H9 (cell line): ENCODE results near the gene TSACC. TPM values are rescaled to one million over a fixed set of nuclear protein-coding genes. Genes with fewer than 3 reads are reported as not detected.

Experiments
- DNase-seq: peaks from one replicate; pipeline ENCODE4 v3.0.0-alpha.2; 2017
- H2AFZ ChIP-seq: one replicate; pipeline ENCODE4 v1.6.1; 2013; ENCODE audit warnings: mild to moderate bottlenecking, low read length, control low read depth, moderate library complexity
- H2AK5ac ChIP-seq: 2 replicates; pipeline ENCODE4 v1.6.1; 2013; ENCODE audit warnings: low read length, control low read depth, mixed read lengths; ENCODE audit not compliant: insufficient read length
- H2BK120ac ChIP-seq: one replicate; pipeline ENCODE4 v1.6.1; 2013; ENCODE audit warnings: low read depth, mild to moderate bottlenecking, low read length, control low read depth, inconsistent platforms; ENCODE audit not compliant: poor library complexity, severe bottlenecking
- H2BK12ac ChIP-seq: 2 replicates; pipeline ENCODE4 v1.6.1; 2013; ENCODE audit warnings: low read length, control low read depth, mixed read lengths, low read depth; ENCODE audit not compliant: insufficient read length
- H2BK15ac ChIP-seq: 2 replicates; pipeline ENCODE4 v1.6.1; 2013; ENCODE audit warnings: low read depth, low read length, control low read depth
- H2BK20ac ChIP-seq: one replicate; pipeline ENCODE4 v1.6.1; 2013; ENCODE audit warnings: low read depth, mild to moderate bottlenecking, low read length, control low read depth, inconsistent platforms; ENCODE audit not compliant: poor library complexity, severe bottlenecking
- H2BK5ac ChIP-seq: 2 replicates; pipeline ENCODE4 v1.6.1; 2013; ENCODE audit warnings: low read length, control low read depth, mixed read lengths; ENCODE audit not compliant: insufficient read length
- H3K14ac ChIP-seq: 2 replicates; pipeline ENCODE4 v1.6.1; 2013; ENCODE audit warnings: low read length, control low read depth; ENCODE audit not compliant: insufficient read depth
- H3K18ac ChIP-seq: 2 replicates; pipeline ENCODE4 v1.6.1; 2013; ENCODE audit warnings: low read depth, mild to moderate bottlenecking, mixed read lengths, low read length, control low read depth; ENCODE audit not compliant: insufficient read length
- H3K23ac ChIP-seq: 2 replicates; pipeline ENCODE4 v1.6.1; 2013; ENCODE audit warnings: low read length, control low read depth, mixed read lengths, low read depth; ENCODE audit not compliant: insufficient read length
- H3K23me2 ChIP-seq: 2 replicates; pipeline ENCODE4 v1.6.1; 2013; ENCODE audit warnings: low read depth, mild to moderate bottlenecking, mixed read lengths, low read length, control low read depth; ENCODE audit not compliant: insufficient read length, poor library complexity, severe bottlenecking
- H3K27ac ChIP-seq: 2 replicates; pipeline ENCODE4 v1.5.1; 2013; ENCODE audit warnings: low read length, control low read depth, mixed read lengths, low read depth; ENCODE audit not compliant: insufficient read length
- H3K27me3 ChIP-seq: 2 replicates; pipeline ENCODE4 v1.6.1; 2013; ENCODE audit warnings: low read length, control low read depth, inconsistent platforms; ENCODE audit not compliant: insufficient read depth
- H3K4ac ChIP-seq: 2 replicates; pipeline ENCODE4 v1.6.1; 2013; ENCODE audit warnings: low read depth, mild to moderate bottlenecking, control low read depth, inconsistent platforms, low read length, moderate library complexity
- H3K4me1 ChIP-seq: 2 replicates; pipeline ENCODE4 v1.6.1; 2013; ENCODE audit warnings: low read length, control low read depth, inconsistent platforms; ENCODE audit not compliant: insufficient read depth
- H3K4me2 ChIP-seq: 2 replicates; pipeline ENCODE4 v1.6.1; 2013; ENCODE audit warnings: low read length, control low read depth, mixed read lengths; ENCODE audit not compliant: insufficient read length, insufficient read depth
- H3K56ac ChIP-seq: 2 replicates; pipeline ENCODE4 v1.6.1; 2013; ENCODE audit warnings: low read depth, mild to moderate bottlenecking, mixed read lengths, low read length, control low read depth; ENCODE audit not compliant: insufficient read length
- H3K79me1 ChIP-seq: 2 replicates; pipeline ENCODE4 v1.6.1; 2013; ENCODE audit warnings: low read depth, mild to moderate bottlenecking, moderate library complexity, low read length, control low read depth, inconsistent platforms; ENCODE audit not compliant: insufficient read depth, poor library complexity, severe bottlenecking
- H3K79me2 ChIP-seq: 2 replicates; pipeline ENCODE4 v1.6.1; 2013; ENCODE audit warnings: low read length, control low read depth, inconsistent platforms; ENCODE audit not compliant: insufficient read depth
- H3K9ac ChIP-seq: 2 replicates; pipeline ENCODE4 v1.6.1; 2013; ENCODE audit warnings: low read length, control low read depth, mixed read lengths; ENCODE audit not compliant: insufficient read length; ENCODE audit errors: extremely low read depth
- H3K9me3 ChIP-seq: one replicate; pipeline ENCODE4 v1.6.1; 2013; ENCODE audit warnings: low read depth, low read length, inconsistent platforms; ENCODE audit not compliant: control insufficient read depth
- H3T11ph ChIP-seq: one replicate; pipeline ENCODE4 v1.6.1; 2013; ENCODE audit warnings: mild to moderate bottlenecking, low read length, control low read depth, inconsistent platforms
- H4K20me1 ChIP-seq: one replicate; pipeline ENCODE4 v1.6.1; 2013; ENCODE audit not compliant: control insufficient read depth, insufficient read length, insufficient read depth
- H4K5ac ChIP-seq: 2 replicates; pipeline ENCODE4 v1.6.1; 2013; ENCODE audit warnings: low read depth, mild to moderate bottlenecking, mixed read lengths, low read length, control low read depth; ENCODE audit not compliant: insufficient read length
- H4K8ac ChIP-seq: replicated peaks from 2 replicates; pipeline ENCODE4 v1.6.1; 2013; ENCODE audit warnings: low read length, control low read depth, mixed read lengths, low read depth; ENCODE audit not compliant: insufficient read length
- H4K91ac ChIP-seq: 2 replicates; pipeline ENCODE4 v1.6.1; 2013; ENCODE audit warnings: low read depth, mild to moderate bottlenecking, moderate library complexity, mixed read lengths, low read length, control low read depth; ENCODE audit not compliant: insufficient read length
- H3K27ac Mint-ChIP-seq, 3 experiments: 2 replicates in 2 of 3; 3 replicates in 1 of 3; pipeline ENCODE4 v1.8.0; 2020 to 2021; ENCODE audit warnings: mixed read lengths in 3 of 3, mild to moderate bottlenecking in 1 of 3, moderate library complexity in 1 of 3
- H3K27me3 Mint-ChIP-seq: 2 replicates; pipeline ENCODE4 v1.8.0; 2021; ENCODE audit warnings: low read depth, mild to moderate bottlenecking, moderate library complexity, mixed read lengths
- H3K36me3 Mint-ChIP-seq, 3 experiments: 2 replicates in 2 of 3; 3 replicates in 1 of 3; pipeline ENCODE4 v1.8.0; 2020 to 2021; ENCODE audit warnings: low read depth in 3 of 3, mixed read lengths in 3 of 3; ENCODE audit not compliant: insufficient read depth in 1 of 3
- H3K4me1 Mint-ChIP-seq, 2 experiments: 2 replicates each; pipeline ENCODE4 v1.8.0; 2020; ENCODE audit warnings: mixed read lengths in 2 of 2
- H3K4me3 Mint-ChIP-seq, 2 experiments: 2 replicates in 1 of 2; 3 replicates in 1 of 2; pipeline ENCODE4 v1.8.0; 2020 to 2021; ENCODE audit warnings: mild to moderate bottlenecking in 2 of 2, mixed read lengths in 2 of 2, moderate library complexity in 1 of 2
- H3K9me3 Mint-ChIP-seq, 2 experiments: 2 replicates in 1 of 2; 3 replicates in 1 of 2; pipeline ENCODE4 v1.8.0; 2020; ENCODE audit warnings: mild to moderate bottlenecking in 2 of 2, mixed read lengths in 2 of 2, moderate library complexity in 1 of 2
- CTCF ChIP-seq: fragments of 200-600 bp; sonication (generic); conservative IDR thresholded peaks from 3 replicates; pipeline ENCODE4 v1.8.0; 2021; ENCODE audit warnings: antibody characterized with exemption, mild to moderate bottlenecking
- WGBS: extraction: QIAGEN DNeasy Blood & Tissue Kit; methylation state at CpG from one replicate; pipeline ENCODE4 v1.1.7; 2013; ENCODE audit warnings: missing lambda C conversion rate, low lambda C conversion rate, mixed read lengths; ENCODE audit not compliant: insufficient read length; ENCODE audit errors: extremely low coverage; 5-methylcytosine and 5-hydroxymethylcytosine counted together
- total RNA-seq: library from RNA; stranded (reverse); gene quantifications from 2 replicates; pipeline ENCODE4 v1.2.1, GENCODE V29; 2021

The TSACC gene
- total RNA-seq, 1 experiment from 2014 or later = 2.3 TPM

- Mint-ChIP-seq H3K27ac (no peak overlapping the region), H3K36me3 (no peaks in the 10 kb centered on the region; a peak in 1 of 7 replicates), H3K27me3 (peaks cover 55% of the 10 kb centered on the region), H3K4me1 (peaks cover 19 to 32% of the 10 kb centered on the region in 2 experiments), H3K9me3 (no peaks in the 10 kb centered on the region), H3K4me3 (no peak overlapping the region)
- no peaks in the 10 kb centered on the region for H3K9me3 ChIP-seq
- H4K5ac ChIP-seq = no peak overlapping the region
- no peak overlapping the region for H2BK20ac ChIP-seq
- H3K4me1 ChIP-seq = no peaks in the 10 kb centered on the region
- TF ChIP-seq CTCF = no peak
- H2BK5ac ChIP-seq = no peak overlapping the region
- H2AK5ac ChIP-seq = no peak overlapping the region
- no peak overlapping the region for H3K56ac ChIP-seq
- no peak overlapping the region for H2BK15ac ChIP-seq
- H3K14ac ChIP-seq = no peak overlapping the region
- no peaks in the 10 kb centered on the region for H3K79me1 ChIP-seq
- no peak overlapping the region for H3K18ac ChIP-seq
- no CpG with 5 or more reads among the region's 9 CpGs for WGBS
- H3K23me2 ChIP-seq = peaks cover 4% of the 10 kb centered on the region
- no peaks in the 10 kb centered on the region for H3K79me2 ChIP-seq
- no peak overlapping the region for H4K8ac ChIP-seq
- H2AFZ ChIP-seq = no peak overlapping the region
- H3K4ac ChIP-seq = no peak overlapping the region
- no peak overlapping the region for H3T11ph ChIP-seq
- no peak overlapping the region for H2BK120ac ChIP-seq
- H3K4me2 ChIP-seq = no peak overlapping the region
- H3K9ac ChIP-seq = no peak overlapping the region
- no peak for DNase-seq
- no peak overlapping the region for H4K91ac ChIP-seq
- no peak overlapping the region for H3K27ac ChIP-seq
- no peak overlapping the region for H2BK12ac ChIP-seq
- H3K27me3 ChIP-seq = no peaks in the 10 kb centered on the region; the same call in 1 of the 2 replicates
- no peaks in the 10 kb centered on the region for H4K20me1 ChIP-seq
- H3K23ac ChIP-seq = no peak overlapping the region
These were observed 29.2 kb downstream of the TSACC start for GRCh38 chr1:156367383-156368156.
